MCF 10A (cell line): ENCODE measurements around the gene HS3ST5. TPM values are rescaled to one million over a fixed set of nuclear protein-coding genes. Genes with fewer than 3 reads are reported as not detected.

Experiments used
- BruUV-seq: library from RNA; stranded (reverse); fragments of 400-500 nt; replicated peaks from 2 replicates; lab custom pipeline; 2021; lab: Mats Ljungman, UMichigan
- CTCF ChIA-PET: fragments of 300-600 bp; sonication (Branson Sonifier 250); formaldehyde crosslinking; extraction: SDS; loops from one replicate; lab custom pipeline; 2021; ENCODE audit warnings: antibody characterized with exemption, inconsistent platforms; lab: Yijun Ruan, JAX
- POLR2A ChIA-PET: fragments of 300-600, 350-650 bp; sonication (Branson Sonifier 250); formaldehyde crosslinking; extraction: SDS; loops from one replicate; lab custom pipeline; 2020; ENCODE audit warnings: antibody characterized with exemption, inconsistent platforms; lab: Yijun Ruan, JAX
- DNase-seq: peaks from one replicate; pipeline ENCODE4 v3.0.0-alpha.2; 2018; ENCODE audit not compliant: unreplicated experiment
- H3K27ac Mint-ChIP-seq: one replicate; pipeline ENCODE4 v1.8.0; 2022; ENCODE audit warnings: mild to moderate bottlenecking, low read depth, mixed read lengths; ENCODE audit not compliant: unreplicated experiment
- H3K27me3 Mint-ChIP-seq: one replicate; pipeline ENCODE4 v1.8.0; 2022; ENCODE audit warnings: mixed read lengths; ENCODE audit not compliant: insufficient read depth, unreplicated experiment
- H3K36me3 Mint-ChIP-seq: one replicate; pipeline ENCODE4 v1.8.0; 2022; ENCODE audit warnings: mild to moderate bottlenecking, moderate library complexity, mixed read lengths; ENCODE audit not compliant: insufficient read depth, unreplicated experiment
- H3K4me1 Mint-ChIP-seq: one replicate; pipeline ENCODE4 v1.8.0; 2022; ENCODE audit warnings: mixed read lengths; ENCODE audit not compliant: insufficient read depth, unreplicated experiment
- H3K4me3 Mint-ChIP-seq: one replicate; pipeline ENCODE4 v1.8.0; 2022; ENCODE audit warnings: mild to moderate bottlenecking, moderate library complexity, mixed read lengths; ENCODE audit not compliant: unreplicated experiment
- H3K9me3 Mint-ChIP-seq: one replicate; pipeline ENCODE4 v1.8.0; 2022; ENCODE audit warnings: mixed read lengths; ENCODE audit not compliant: unreplicated experiment
- CTCF ChIP-seq: fragments of 200-600 bp; IDR thresholded peaks from one replicate; pipeline ENCODE4 v1.8.0; 2022; ENCODE audit warnings: antibody characterized with exemption, mild to moderate bottlenecking; ENCODE audit not compliant: unreplicated experiment
- intact Hi-C: fragments of 100-400 bp; cut with micrococcal nuclease; formaldehyde crosslinking; loops from 2 replicates; pipeline ENCODE4 v1.14.1; 2022
- total RNA-seq: library from RNA; stranded (reverse); gene quantifications from 2 replicates; pipeline ENCODE4 v1.2.3, GENCODE V29; 2022

Gene HS3ST5
- total RNA-seq, 1 experiment from 2014 or later = not detected

- no peak for DNase-seq
- H3K4me3 Mint-ChIP-seq = no peak overlapping the region
- no peak for TF ChIP-seq CTCF
- intact Hi-C loops = no loop called here
- no peaks in the 10 kb centered on the region for H3K4me1 Mint-ChIP-seq
- POLR2A ChIA-PET = no interaction called here
- no peaks in the 10 kb centered on the region for H3K9me3 Mint-ChIP-seq
- no TSS peak for BruUV-seq
- CTCF ChIA-PET = interaction anchor here (1.2 kb wide), 1 partner anchor 31 kb away, joined by 3 read pairs; no protein-coding TSS in a partner anchor
- no peak overlapping the region for H3K27ac Mint-ChIP-seq
- peaks cover 65% of the 10 kb centered on the region for H3K27me3 Mint-ChIP-seq
- H3K36me3 Mint-ChIP-seq = no peaks in the 10 kb centered on the region
Observed at GRCh38 chr6:114169763-114170162, 173.1 kb downstream of the HS3ST5 start.

DNA sequence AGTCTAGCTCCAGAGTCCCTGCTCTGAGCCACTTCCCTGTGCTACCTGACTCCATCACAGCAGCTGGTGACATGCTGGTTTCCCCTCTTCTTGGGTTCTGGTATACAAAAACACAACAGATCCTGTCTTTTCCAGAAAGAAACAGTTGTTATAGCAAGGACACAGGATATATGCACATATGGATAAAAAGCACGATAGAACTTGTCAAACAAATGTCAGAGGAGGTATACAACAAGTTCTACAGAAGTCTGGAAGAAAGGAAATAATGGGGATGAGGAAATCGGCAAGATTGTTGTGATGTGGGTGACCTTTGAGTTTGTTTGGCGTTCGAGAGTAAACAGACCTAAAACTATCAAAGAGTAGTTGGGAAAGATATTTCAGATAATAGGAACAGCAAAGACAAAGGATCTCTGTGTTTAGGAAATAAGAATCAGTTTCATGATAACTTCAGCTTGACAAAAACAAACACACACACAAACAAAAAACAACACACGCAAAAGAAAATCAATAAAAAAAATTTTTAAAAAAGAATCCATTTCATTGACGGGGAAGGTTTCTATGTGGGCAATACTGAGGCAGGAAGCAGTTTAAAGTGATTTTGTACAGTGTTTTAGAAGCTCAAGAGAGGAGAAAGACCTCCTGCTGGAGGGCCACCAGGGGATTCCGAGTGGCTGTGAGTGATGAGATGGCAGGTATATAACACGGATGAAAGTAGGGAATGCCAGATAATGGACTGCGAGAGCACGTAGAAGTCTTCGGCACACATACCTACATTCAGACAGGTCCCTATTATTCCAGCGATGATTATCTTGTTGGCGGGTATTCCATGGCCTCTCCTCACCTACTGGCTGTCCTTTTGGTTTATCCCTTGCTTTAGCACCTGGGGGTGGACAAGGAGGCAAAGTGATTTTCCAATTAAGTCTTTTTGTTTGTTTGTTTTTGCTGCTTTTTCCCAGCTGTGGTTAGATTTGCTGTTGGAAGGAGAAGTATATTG, 174.9 kb downstream of the HS3ST5 start:
- POLR2A ChIA-PET = no interaction called here

GRCh38 chr6:114164207-114164606, 178.6 kb downstream of the HS3ST5 start:
- ChIA-PET POLR2A (no interaction called here), CTCF (no interaction called here)
- Mint-ChIP-seq H3K4me3 (no peak overlapping the region), H3K27ac (no peak overlapping the region), H3K4me1 (no peaks in the 10 kb centered on the region), H3K27me3 (peaks cover 60% of the 10 kb centered on the region), H3K9me3 (no peaks in the 10 kb centered on the region), H3K36me3 (no peaks in the 10 kb centered on the region)
- intact Hi-C loops = no loop called here
- BruUV-seq = no TSS peak
- no peak for TF ChIP-seq CTCF
- no peak for DNase-seq

More for the DNA sequence above, 174.9 kb downstream of the HS3ST5 start:
- H3K27me3 Mint-ChIP-seq = peaks cover 56% of the 10 kb centered on the region
- H3K9me3 Mint-ChIP-seq = no peaks in the 10 kb centered on the region
- CTCF ChIA-PET = interaction anchor here (1.0 kb wide), 1 partner anchor 35 kb away, joined by 3 read pairs; no protein-coding TSS in a partner anchor
- no peaks in the 10 kb centered on the region for H3K4me1 Mint-ChIP-seq
- no peak overlapping the region for H3K27ac Mint-ChIP-seq
- TF ChIP-seq CTCF = no peak
- H3K4me3 Mint-ChIP-seq = no peak overlapping the region
- intact Hi-C loops = no loop called here
- no TSS peak for BruUV-seq
- H3K36me3 Mint-ChIP-seq = no peaks in the 10 kb centered on the region
- no peak for DNase-seq

DNA sequence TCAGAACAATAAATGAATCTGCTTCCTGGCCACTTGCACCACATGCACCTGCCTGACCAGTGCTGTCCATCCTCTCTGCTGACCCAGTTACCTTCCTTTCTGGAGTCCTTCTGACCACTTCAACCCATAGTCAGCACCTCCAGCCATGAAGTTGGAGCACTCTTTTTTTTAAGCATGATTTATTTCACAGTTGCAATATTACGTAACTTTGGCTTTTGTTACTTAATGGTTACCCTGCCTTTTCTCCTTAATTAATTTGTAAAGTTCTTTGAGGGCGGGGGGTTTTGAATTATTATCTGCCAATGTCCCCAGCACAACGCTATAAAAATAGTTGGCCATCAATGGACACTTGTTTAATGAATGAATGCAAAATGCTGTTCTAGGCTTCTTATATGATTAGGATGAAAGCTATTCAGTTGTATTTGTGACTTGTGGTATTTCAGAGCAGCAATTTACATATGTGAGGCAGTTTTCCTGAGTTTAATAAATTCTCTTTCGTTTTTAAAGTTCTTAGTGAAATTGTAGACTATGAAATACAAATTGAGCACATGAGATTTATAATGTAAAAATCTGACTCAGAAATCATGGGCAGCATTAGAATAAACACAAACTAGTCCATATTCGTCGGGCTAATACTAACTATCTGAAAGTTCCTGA, 180.0 kb downstream of the HS3ST5 start:
- no peak overlapping the region for H3K27ac Mint-ChIP-seq
- no peaks in the 10 kb centered on the region for H3K36me3 Mint-ChIP-seq
- intact Hi-C loops = no loop called here
- TF ChIP-seq CTCF = no peak
- no peak overlapping the region for H3K4me3 Mint-ChIP-seq
- BruUV-seq = no TSS peak
- ChIA-PET CTCF (interaction anchor here (0.9 kb wide), 1 partner anchor 71 kb away, joined by 5 read pairs; no protein-coding TSS in a partner anchor), POLR2A (no interaction called here)
- H3K4me1 Mint-ChIP-seq = no peaks in the 10 kb centered on the region
- H3K27me3 Mint-ChIP-seq = peaks cover 60% of the 10 kb centered on the region
- DNase-seq = no peak
- no peaks in the 10 kb centered on the region for H3K9me3 Mint-ChIP-seq
